K562 (cell line): ENCODE measurements around the gene ICAM1. TPM values are rescaled to one million over a fixed set of nuclear protein-coding genes. Genes with fewer than 3 reads are reported as not detected.

Source experiments
- ATAC-seq: fragments of 200-7000 bp; cut with Tn5 transposase; 3 replicates; pipeline ENCODE4 v1.9.1; 2020; ENCODE audit warnings: moderate library complexity
- BruUV-seq: library from RNA; stranded (reverse); fragments of 400-500 nt; replicated peaks from 2 replicates; lab custom pipeline; 2021; lab: Mats Ljungman, UMichigan
- CTCF ChIA-PET: fragments of 300-600 bp; formaldehyde crosslinking; extraction: SDS; loops from one replicate; lab custom pipeline; 2021; ENCODE audit warnings: low intra/inter-chr PET ratio; lab: Yijun Ruan, JAX
- POLR2A ChIA-PET: fragments of 300-600, 350-650 bp; sonication (Branson Sonifier 250); formaldehyde crosslinking; extraction: SDS; loops from one replicate; lab custom pipeline; 2021; ENCODE audit warnings: antibody characterized with exemption, inconsistent platforms; lab: Yijun Ruan, JAX
- DNase-seq, 4 experiments: peaks; one replicate each; pipeline versions ENCODE4 v3.0.0 to v3.0.0-alpha.2; 2011 to 2018; ENCODE audit warnings: low spot score in 3 of 4, mixed read lengths in 3 of 4; ENCODE audit errors: extremely low read depth in 1 of 4
- FAIRE-seq: peaks from 2 replicates; lab custom pipeline; 2011; peaks lifted over from hg19 to GRCh38; lab: Jason Lieb, UNC
- H2AFZ ChIP-seq: 2 replicates; pipeline ENCODE4 v1.6.0; 2011; ENCODE audit warnings: low read depth, low read length, control low read depth, inconsistent platforms
- H3K27ac ChIP-seq: fragments of 200-600 bp; 3 replicates; pipeline ENCODE4 v1.8.0; 2011; ENCODE audit warnings: low read depth, mild to moderate bottlenecking, control low read depth, inconsistent platforms, low read length, moderate library complexity, mixed read lengths; ENCODE audit errors: extremely low read depth
- H3K27me3 ChIP-seq, 2 experiments: fragments of 300-600 bp in 1 of 2; 2 replicates in 1 of 2; 3 replicates in 1 of 2; pipeline versions ENCODE4 v1.6.0 to v1.8.0; 2011; ENCODE audit warnings: inconsistent platforms in 2 of 2, low read length in 2 of 2, mild to moderate bottlenecking in 1 of 2, mixed read lengths in 1 of 2, moderate library complexity in 1 of 2; ENCODE audit not compliant: control insufficient read depth in 2 of 2, insufficient read depth in 2 of 2
- H3K36me3 ChIP-seq: fragments of 300-600 bp; 3 replicates; pipeline ENCODE4 v1.8.0; 2011; ENCODE audit warnings: mild to moderate bottlenecking, low read length, inconsistent platforms; ENCODE audit not compliant: control insufficient read depth, insufficient read depth
- H3K4me1 ChIP-seq, 2 experiments: fragments of 200-600 bp in 1 of 2; replicated peaks in 1 of 2; 2 replicates in 1 of 2; 3 replicates in 1 of 2; pipeline versions ENCODE4 v1.5.1 to v1.8.0; 2011; ENCODE audit warnings: inconsistent platforms in 2 of 2, low read length in 2 of 2, mild to moderate bottlenecking in 1 of 2, mixed read lengths in 1 of 2, moderate library complexity in 1 of 2; ENCODE audit not compliant: control insufficient read depth in 2 of 2, insufficient read depth in 2 of 2
- H3K4me2 ChIP-seq: 2 replicates; pipeline ENCODE4 v1.6.1; 2011; ENCODE audit warnings: low read length, control low read depth, inconsistent platforms, mixed read lengths; ENCODE audit not compliant: insufficient read depth
- H3K4me3 ChIP-seq: fragments of 200-600 bp; sonication (generic), shearing (Covaris generic); 2 replicates; pipeline ENCODE4 v1.5.1; 2016; ENCODE audit warnings: control low read depth, inconsistent platforms
- H3K79me2 ChIP-seq: fragments of 200-600 bp; 3 replicates; pipeline ENCODE4 v1.8.0; 2011; ENCODE audit warnings: low read length, inconsistent platforms; ENCODE audit not compliant: control insufficient read depth, insufficient read depth
- H3K9ac ChIP-seq, 2 experiments: 2 replicates each; pipeline versions ENCODE4 v1.6.0 to v1.6.1; 2011; ENCODE audit warnings: low read depth in 2 of 2, low read length in 2 of 2, control low read depth in 1 of 2, inconsistent platforms in 1 of 2, mild to moderate bottlenecking in 1 of 2, mixed read lengths in 1 of 2; ENCODE audit not compliant: insufficient read depth in 1 of 2
- H3K9me1 ChIP-seq: one replicate; pipeline ENCODE4 v1.6.0; 2011; ENCODE audit warnings: inconsistent platforms, mild to moderate bottlenecking, low read length, moderate library complexity; ENCODE audit not compliant: control insufficient read depth, insufficient read depth
- H3K9me3 ChIP-seq: replicated peaks from 2 replicates; pipeline ENCODE4 v1.5.1; 2011; ENCODE audit warnings: low read depth, low read length, inconsistent platforms; ENCODE audit not compliant: control insufficient read depth, insufficient read depth
- H4K20me1 ChIP-seq: replicated peaks from 2 replicates; pipeline ENCODE4 v1.6.1; 2011; ENCODE audit warnings: low read length, inconsistent platforms, mixed read lengths; ENCODE audit not compliant: control insufficient read depth, insufficient read depth
- CHD1 ChIP-seq: fragments of 200-600 bp; sonication (generic); IDR thresholded peaks from one replicate; pipeline ENCODE4 v1.6.1; 2012; ENCODE audit warnings: mild to moderate bottlenecking, moderate library complexity, low read length, inconsistent platforms
- MAZ ChIP-seq, 2 experiments: fragments of 450-650 bp in 1 of 2; sonication (generic) in 1 of 2; formaldehyde crosslinking; IDR thresholded peaks in 1 of 2; conservative IDR thresholded peaks in 1 of 2; 2 replicates each; pipeline versions ENCODE4 v1.4.0 to v1.5.0; 2020; ENCODE audit warnings: mild to moderate bottlenecking in 1 of 2, missing genetic modification reagents in 1 of 2
- ZBTB33 ChIP-seq: sonication (generic); formaldehyde crosslinking; IDR thresholded peaks from 2 replicates; pipeline ENCODE4 v1.8.1; 2023; ENCODE audit warnings: mild to moderate bottlenecking, missing genetic modification reagents
- ZKSCAN8 ChIP-seq: fragments of 200-800 bp; sonication (Bioruptor generic); IDR thresholded peaks from 2 replicates; pipeline ENCODE4 v1.6.1; 2016; ENCODE audit warnings: missing genetic modification characterization, missing compliant biosample characterization
- ZNF3 ChIP-seq: fragments of 250-450 bp; sonication (Bioruptor Pico); IDR thresholded peaks from 2 replicates; pipeline ENCODE4 v1.5.0; 2021; ENCODE audit warnings: mild to moderate bottlenecking, moderate library complexity
- WGBS: fragments of 100-300 bp; shearing (Covaris generic); methylation state at CpG from one replicate; pipeline ENCODE4 v1.1.6; 2016; ENCODE audit warnings: low coverage, mixed read lengths; ENCODE audit not compliant: insufficient coverage; ENCODE audit errors: missing lambda C conversion rate; 5-methylcytosine and 5-hydroxymethylcytosine counted together
- in situ Hi-C: fragments of 300-500 bp; cut with MboI; formaldehyde crosslinking; loops from 4 replicates; pipeline ENCODE4 v1.15.0; 2018; ENCODE audit warnings: inconsistent platforms, mixed read lengths
- intact Hi-C: fragments of 100-400 bp; cut with micrococcal nuclease; formaldehyde crosslinking; loops from 2 replicates; pipeline ENCODE4 v1.14.2; 2022
- polyA plus RNA-seq, 8 experiments: library from polyadenylated mRNA; depleted of rRNA in 4 of 8; stranded (reverse) in 5 of 8; unstranded in 3 of 8; fragments of >200 nt; fragmentation: Nextera tagmentation in 2 of 8; fragmentation: Illumina TruSeq in 1 of 8; extraction: Ambion mirVana in 2 of 8; extraction: Trizol in 1 of 8; gene quantifications; 2 replicates each; pipeline versions ENCODE4 v1.2.1 to v1.2.3, GENCODE V29; 2011 to 2014; ENCODE audit warnings: inconsistent platforms in 1 of 8, missing spikeins in 1 of 8
- total RNA-seq, 7 experiments: library from RNA; depleted of rRNA in 6 of 7; stranded (reverse); fragments of >200 nt in 6 of 7; fragmentation: Illumina TruSeq in 2 of 7; extraction: Trizol in 2 of 7; gene quantifications; 2 replicates each; pipeline versions ENCODE4 v1.2.1 to v1.2.3, GENCODE V29; 2011 to 2021; ENCODE audit warnings: low replicate concordance in 1 of 7

The ICAM1 gene
- total and polyA plus RNA-seq, 9 of the 15 experiments (the other 6 are each of a cell fraction or from before 2014, with no cell fraction given) = 2.3 to 24.4 (median 13.4) TPM

- peaks cover 57% of the 10 kb centered on the region for H3K36me3 ChIP-seq
- ChIA-PET CTCF (no interaction called here), POLR2A (interaction anchor here (0.5 to 6.2 kb wide), 2 partner anchors 14 to 16 kb away, joined by 3 to 74 read pairs; partner anchors contain the start of gene ICAM1)
- intact Hi-C loops = no loop called here
- no peak for ATAC-seq
- FAIRE-seq = no peak
- BruUV-seq = no TSS peak
- no peak overlapping the region for H3K4me2 ChIP-seq
- H3K4me1 ChIP-seq = peaks cover 30 to 63% of the 10 kb centered on the region in 2 experiments; a peak in 4 of 5 replicates
- H3K27me3 ChIP-seq = no peaks in the 10 kb centered on the region
- no peaks in the 10 kb centered on the region for H4K20me1 ChIP-seq
- no peak overlapping the region for H2AFZ ChIP-seq
- no peak overlapping the region for H3K4me3 ChIP-seq
- WGBS = 91% methylated on average over 12 of the region's 13 CpGs
- H3K9me3 ChIP-seq = no peaks in the 10 kb centered on the region
- H3K9ac ChIP-seq = peak overlapping the region in 1 of 2 experiments; percentile 41; a peak in 2 of 4 replicates
- no peak for DNase-seq
- in situ Hi-C loops = no loop called here
- no peak overlapping the region for H3K27ac ChIP-seq
- H3K9me1 ChIP-seq = peaks cover 6% of the 10 kb centered on the region
- peaks cover 39% of the 10 kb centered on the region for H3K79me2 ChIP-seq
- TF ChIP-seq MAZ (CRISPR knock-in tag; conservative IDR thresholded peaks at IDR 0.05 in 1 of 2, IDR thresholded peaks at IDR 0.05 in 1 of 2) (0 out of 4 replicates have a peak, but pooled peaks of 1 of the 2 experiments have one; percentile 11), CHD1 (no peak), ZKSCAN8 (CRISPR knock-in tag) (no peak), ZBTB33 (CRISPR knock-in tag) (peak; percentile 58; the same call in 1 of the 2 replicates), ZNF3 (CRISPR knock-in tag) (no peak)
Measured at GRCh38 chr19:10284960-10285278, 14.0 kb downstream of the ICAM1 start.
